HG03045 (cell line): ENCODE data around the gene DPF3.

Experiments used
- ATAC-seq: cut with Tn5 transposase; IDR thresholded peaks from one replicate; pipeline ENCODE4 v1.9.1; 2021; ENCODE audit warnings: mild to moderate bottlenecking, moderate library complexity; ENCODE audit not compliant: unreplicated experiment

Gene DPF3

DNA sequence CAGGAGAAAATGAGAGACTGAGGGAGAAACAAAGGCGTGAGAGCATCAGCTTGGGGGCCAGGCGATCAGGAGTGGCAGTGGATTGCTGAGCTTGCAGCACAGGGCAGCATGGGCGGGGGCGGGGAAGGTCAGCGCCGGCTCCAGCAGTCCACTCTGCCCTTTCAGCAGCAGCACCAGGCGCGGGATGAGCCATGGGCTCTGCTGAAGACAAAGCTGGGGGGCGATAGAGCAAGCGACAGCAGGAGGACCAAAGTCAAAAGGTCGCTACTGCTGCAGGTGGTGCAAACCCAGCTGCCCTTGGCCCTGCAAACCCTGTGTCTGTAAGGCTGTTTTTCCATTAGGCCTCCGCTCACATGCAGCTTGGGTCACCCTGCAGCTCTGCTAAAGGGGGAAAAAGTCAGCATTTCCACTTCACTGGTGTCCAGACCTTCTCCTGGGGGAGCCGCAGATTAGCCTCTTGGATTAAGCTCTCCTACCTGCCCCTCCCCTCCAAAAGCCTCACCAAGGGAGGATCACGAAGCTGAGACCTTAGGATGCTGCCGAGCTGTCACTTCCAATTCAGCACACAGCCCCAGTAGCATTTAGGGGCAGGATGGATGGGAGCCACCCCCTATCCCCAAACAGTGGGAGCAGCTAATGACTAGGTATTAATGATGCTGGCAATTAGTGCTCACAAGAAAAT, 204.8 kb downstream of the DPF3 start:
- ATAC-seq = no peak

DNA sequence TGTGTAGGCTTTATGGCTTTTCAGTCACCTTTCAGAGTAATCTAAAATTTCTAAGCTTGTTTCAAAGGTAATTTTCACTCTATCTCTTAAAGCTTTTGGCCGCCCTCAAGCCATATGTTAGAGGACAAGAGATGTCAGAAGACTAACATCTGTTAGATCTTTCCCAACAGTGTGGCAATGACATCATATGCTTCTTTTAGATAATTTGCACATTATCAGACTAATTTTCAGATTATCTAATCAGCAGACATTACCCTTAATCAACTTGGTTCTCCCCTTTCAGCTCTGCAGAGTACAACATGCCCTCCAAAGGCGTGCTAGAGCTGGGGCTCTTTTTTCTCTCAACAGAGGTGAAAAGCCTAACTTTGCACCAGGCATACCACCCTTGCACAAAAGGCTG, 207.1 kb downstream of the DPF3 start:
- no peak for ATAC-seq

- ATAC-seq = no peak
Observed at GRCh38 chr14:72686101-72686500, 207.8 kb downstream of the DPF3 start.

DNA sequence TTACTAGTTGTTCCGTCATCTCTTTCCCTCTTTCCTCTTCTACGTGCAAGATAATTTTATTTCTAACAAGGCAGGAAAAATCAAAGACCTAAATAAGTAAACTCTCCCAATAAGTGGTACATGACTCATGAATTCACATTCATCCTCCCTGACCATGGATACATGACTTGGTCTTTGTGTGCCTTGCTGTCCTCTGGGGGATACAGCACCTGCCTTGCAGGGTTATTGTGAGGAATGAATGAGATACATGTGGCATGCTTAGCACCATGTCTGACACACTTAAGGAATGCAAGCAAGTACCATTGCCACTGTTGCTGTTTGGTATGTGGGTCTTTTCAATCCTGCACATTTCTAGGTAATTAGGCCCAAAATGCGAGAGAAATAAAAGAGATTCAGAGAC, 208.4 kb downstream of the DPF3 start:
- ATAC-seq = no peak

GRCh38 chr14:72683787-72684186, 210.1 kb downstream of the DPF3 start:
- no peak for ATAC-seq

GRCh38 chr14:72682188-72682587, 211.7 kb downstream of the DPF3 start:
- ATAC-seq = no peak

GRCh38 chr14:72680853-72681640, 212.9 kb downstream of the DPF3 start:
- ATAC-seq = no peak

- ATAC-seq = no peak
Observed at GRCh38 chr14:72679536-72680151, 214.3 kb downstream of the DPF3 start.

DNA sequence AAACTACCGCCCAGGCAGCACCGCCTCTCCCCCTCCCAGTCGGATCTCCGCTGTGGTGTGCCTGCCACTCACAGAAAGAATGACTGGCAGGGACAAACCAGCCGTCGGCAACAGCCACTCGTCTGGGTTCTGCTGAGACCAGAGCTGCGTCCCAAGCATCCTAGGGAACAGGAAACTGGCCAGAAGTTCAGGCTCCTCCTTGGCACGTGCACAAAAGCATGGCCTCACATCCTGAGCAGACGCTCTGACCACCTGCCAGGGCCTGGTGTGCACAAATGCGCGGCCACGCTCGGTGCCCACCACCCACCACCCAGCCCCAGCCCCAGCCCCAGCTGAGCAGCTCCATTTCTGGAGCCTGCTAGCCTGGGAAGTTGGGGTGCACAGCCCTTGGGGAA, 214.8 kb downstream of the DPF3 start:
- ATAC-seq = no peak

DNA sequence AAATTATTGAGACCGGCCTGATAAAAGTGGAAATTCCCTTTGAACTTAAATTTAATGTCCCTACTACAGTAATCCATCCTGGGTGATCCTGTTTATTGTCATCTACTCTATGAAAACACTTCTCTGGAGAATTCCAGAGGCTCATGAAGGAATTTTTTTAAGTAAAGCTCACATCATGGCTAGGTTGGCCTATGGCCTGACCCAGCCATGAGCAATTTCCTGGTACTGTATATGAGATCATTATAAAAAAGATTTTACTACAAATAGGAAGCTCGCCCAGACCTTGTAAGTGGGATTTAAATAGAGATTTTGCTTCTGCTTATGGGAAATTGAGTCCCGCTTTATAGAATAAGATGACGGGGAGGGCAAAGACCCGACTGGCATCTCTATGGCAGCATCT, 215.5 kb downstream of the DPF3 start:
- ATAC-seq = no peak

DNA sequence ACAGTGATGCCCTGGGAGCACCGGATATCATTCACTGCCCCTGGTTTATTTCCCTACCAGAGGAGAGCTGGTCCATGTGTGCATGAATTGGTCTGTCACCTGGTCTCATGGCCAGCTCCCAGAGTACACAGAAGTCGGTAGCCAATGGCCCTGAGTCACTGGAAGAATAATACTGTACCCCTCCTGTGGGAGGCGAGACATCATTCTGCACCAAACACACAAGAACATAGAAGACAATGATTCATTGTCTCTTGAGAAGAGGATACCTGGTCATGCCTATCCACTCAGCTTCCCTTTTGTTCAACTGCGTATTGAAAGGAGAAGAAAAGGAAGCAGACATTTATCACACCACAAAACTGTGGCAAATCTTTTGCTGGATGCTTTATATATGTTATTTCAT, 216.2 kb downstream of the DPF3 start:
- no peak for ATAC-seq

DNA sequence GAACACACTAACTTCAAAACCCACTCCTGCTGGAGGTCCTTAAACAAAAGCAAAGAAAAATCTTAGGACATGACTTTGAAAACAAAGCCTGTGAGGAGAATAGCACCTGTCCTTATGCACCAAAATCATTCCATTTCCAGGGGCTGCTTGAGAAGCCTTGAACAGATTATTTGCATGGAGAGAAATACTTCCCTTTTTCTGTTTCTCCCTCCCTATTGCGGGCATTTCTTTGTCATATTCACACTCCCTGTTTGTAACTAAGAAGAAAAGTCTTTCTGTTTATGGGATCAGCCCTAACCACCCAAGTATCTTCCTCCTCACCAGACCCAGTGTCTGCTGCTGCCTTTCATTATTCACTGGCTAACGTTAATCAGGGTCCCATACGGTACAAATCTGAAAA, 218.8 kb downstream of the DPF3 start:
- ATAC-seq = no peak

DNA sequence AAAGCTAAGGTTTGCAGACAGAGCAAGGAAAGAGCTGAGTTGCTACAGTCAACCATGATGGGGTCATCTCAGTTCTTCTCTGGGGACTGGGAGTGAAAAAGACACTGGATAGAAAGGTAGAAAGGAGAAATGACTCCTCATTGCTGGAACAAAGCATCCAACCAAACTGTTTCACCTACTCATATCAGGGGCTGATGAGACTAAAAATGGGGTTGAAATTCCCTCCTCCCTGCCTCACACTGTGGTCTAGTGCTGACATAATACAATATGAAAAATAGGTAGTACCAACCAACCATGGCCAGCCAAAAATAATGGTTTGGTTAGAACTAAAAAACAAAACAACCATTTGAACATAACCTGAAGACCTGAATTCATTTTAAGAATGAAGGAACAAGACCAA, 220.7 kb downstream of the DPF3 start:
- no peak for ATAC-seq

GRCh38 chr14:72666610-72667009, 227.3 kb downstream of the DPF3 start:
- ATAC-seq = no peak

DNA sequence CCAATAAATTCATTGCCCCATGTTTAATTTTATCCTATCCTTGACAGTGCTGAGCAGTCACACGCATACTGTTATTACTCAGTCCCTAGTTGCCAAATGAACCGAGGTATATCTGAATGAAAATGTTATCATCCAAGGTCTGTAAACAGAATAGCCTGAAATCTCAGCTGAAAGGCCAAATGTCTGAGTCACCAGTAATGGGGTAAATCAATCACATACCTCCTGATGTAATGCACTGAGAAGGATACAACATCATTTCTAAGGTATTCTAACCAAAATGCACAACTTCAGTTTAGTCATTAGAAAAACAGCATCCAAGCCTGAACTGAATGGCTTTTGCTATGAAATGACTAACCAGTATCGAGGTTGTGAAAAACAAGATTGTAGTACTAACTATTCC, 228.6 kb downstream of the DPF3 start:
- no peak for ATAC-seq

DNA sequence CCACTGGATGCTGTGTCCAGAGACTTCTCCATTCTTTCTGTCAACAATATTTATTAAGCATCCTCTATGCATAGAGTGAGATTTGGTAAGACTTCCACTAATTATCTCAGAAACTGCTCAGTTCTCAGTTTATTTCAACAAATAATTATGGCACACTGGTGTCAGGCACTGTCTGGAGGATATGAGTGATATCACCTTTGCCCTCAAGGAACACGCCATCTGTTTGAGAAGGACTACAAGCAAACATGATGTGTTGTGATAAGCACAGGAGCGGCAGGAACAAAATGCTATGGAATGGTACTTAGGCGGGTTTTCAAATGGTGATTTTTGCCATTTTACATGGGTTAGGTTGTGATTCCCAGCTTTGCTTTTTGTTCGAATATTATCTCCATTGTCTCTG, 229.2 kb downstream of the DPF3 start:
- ATAC-seq = no peak

- ATAC-seq = no peak
Observed at GRCh38 chr14:72663956-72664650, 229.8 kb downstream of the DPF3 start.

GRCh38 chr14:72663076-72663487, 230.8 kb downstream of the DPF3 start:
- ATAC-seq = no peak

DNA sequence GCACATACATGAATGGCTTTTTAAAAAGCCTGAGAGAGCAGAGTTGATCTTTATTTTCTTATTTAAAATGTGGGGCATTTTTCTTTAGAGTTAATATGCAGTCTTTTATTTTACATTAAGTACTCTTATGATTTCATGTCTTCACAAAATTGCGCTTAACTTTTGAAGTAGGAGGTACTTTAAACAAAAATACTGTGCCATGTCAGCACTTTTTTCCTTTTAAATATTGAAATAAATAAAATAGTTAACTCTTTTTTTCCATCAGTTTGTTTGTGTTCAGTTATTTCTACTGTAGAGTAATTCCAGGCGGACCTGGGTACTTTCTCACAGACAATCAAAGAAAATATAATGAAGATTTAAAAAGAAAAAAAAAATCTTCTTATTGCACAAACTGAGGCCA, 231.7 kb downstream of the DPF3 start:
- no peak for ATAC-seq

DNA sequence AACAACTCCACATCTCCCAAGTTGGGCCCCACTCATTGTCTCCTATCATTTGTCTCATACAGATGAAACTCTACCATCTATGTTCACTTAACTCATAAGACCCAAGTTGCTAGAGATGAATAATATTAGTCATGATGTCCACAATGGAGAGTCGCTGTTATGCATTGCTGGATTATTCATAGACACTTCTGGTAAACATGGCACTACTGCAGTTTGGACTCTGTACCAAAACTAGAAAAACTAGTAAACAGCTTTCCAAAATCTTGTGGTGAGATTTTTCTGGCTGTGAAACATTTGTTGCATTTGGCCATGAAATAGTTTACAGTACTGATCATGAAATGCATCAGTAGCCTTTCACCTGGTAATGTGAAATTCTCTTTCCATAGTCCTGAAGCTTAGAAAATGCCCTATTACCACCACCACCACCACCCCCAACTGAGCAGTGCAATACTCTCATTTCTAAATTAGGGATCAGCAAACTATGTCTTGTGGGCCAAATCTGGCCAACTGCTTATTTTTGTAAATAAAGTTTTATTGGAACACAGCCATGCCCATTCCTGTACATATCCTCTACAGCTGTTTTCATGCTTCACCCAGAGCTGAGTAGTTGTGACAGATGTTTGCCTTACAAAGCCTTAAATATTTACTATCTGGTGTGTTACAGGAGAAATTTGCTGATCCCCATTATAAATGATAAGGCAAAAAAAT, 236.5 kb downstream of the DPF3 start:
- ATAC-seq = no peak

DNA sequence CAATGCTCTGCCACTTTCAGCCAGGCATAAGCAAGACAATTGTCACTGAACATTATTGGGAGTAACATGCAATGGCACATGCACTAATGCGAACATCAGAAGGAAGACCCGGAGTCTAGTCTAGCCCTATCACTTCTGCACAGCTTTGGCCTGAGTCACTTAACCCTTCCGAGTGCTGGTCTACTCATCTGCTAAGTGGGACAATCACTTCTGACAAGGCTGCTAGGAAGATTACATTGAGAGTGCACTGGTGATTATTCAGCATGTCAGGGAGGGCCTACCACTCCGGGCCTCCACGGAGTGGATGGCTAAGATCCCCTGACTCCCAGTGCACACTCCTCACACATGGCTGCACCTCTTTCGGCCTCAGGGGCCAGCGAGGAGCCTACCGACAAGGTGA, 240.9 kb downstream of the DPF3 start:
- no peak for ATAC-seq
